Renal cortex interstitium (tissue), 11 donors: ENCODE measurements around the gene BRME1. TPM values are rescaled to one million over a fixed set of nuclear protein-coding genes. Genes with fewer than 3 reads are reported as not detected.
"Not testable (repeated sequence)": the region's sequence is repeated elsewhere in the genome, so short reads cannot be mapped to it uniquely, and the experiment has no call there.

Experiments
- DNase-seq, 11 donors: peaks; one replicate each; pipeline ENCODE4 v3.0.0-alpha.2; 2013; ENCODE audit warnings: low read depth in 9 of 11, low spot score in 4 of 11; ENCODE audit errors: extremely low read depth in 1 of 11
- polyA plus RNA-seq, 3 donors: library from polyadenylated mRNA; unstranded; fragments of 120-200 nt; gene quantifications; one replicate each; pipeline ENCODE4 v1.2.1, GENCODE V29; 2013; ENCODE audit not compliant: insufficient read length in 3 of 3

BRME1 gene
- polyA plus RNA-seq, 3 donors: 4.3 to 7.3 (median 7.2) TPM

DNA sequence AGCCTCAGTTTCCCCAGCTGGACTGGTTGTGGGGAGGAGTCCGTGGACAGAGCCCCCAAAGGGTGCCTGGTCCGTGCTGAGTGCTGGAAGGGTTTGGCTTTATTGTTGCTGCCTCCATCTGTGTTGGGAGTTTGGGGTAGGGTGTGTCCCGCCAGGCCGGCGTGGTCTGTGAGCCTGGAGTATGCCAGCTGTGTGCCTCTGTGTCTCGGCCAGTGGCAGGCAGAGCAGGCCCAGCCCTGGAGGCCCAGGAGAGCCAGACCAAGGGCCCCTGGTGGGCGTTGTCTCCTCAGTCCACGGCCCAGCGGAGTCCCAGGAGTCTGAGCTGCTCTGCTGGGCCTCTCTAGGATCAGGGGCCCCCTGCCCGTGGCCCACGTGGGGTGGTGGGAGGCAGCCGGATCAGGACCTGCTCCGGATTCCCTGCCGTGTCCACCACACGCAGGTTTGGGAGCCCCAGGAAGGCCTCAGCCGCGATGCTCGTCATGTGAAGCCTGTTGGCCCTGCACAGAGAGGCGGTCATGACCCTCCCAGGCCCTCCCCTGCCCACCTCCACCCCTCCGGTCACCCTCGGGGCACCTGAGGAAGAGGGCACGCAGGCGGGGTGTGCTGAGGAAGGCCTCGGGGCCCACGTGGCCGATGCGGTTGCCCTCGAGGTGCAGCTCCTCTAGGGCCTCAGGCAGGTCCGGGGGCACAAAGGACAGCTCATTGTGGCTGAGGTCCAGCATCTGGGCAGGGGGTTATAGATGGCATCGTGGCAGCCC is 25.7 kb upstream of the BRME1 start:
- DNase-seq: no peak

DNA sequence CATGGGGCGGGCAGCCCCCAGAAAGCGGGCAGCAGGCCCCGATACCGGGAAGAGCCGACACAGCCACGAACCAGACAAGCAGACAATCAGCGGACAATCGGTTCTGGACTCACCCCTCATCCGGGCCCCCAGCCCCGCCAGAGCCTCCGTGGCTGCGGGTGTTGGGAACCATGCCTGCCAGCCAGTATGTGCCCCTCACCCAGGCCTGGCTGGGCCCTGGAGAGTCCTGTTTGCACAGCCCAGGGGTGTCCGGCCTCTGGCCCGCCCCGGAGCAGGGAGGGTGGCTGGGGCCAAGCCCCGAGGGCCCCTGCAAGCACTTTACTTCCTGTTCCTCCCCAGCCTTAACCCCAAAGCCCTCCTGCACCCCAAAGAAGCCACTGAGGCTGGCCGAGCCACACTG is 24.5 kb upstream of the BRME1 start:
- DNase-seq: no peak

- DNase-seq: no peak
Observed at GRCh38 chr19:13929956-13930355, 24.0 kb upstream of the BRME1 start.

DNA sequence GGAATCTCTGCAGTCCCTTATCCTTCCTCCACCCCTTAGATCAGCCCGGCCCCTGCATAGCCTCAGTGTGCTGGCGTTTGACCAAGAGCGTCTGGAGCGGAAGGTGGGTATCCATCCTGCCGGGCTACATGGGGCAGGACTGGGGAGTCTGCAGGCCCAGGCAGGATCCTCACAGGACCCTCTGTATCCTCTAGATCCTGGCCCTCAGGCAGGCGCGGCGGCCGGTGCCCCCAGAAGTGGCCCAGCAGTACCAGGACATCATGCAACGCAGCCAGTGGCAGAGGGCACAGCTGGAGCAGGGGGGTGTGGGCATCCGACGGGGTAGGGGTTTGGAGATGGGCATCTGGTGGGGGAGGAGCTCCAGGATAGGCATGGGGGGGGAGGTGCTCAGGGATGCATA is 23.4 kb upstream of the BRME1 start:
- no peak for DNase-seq

DNA sequence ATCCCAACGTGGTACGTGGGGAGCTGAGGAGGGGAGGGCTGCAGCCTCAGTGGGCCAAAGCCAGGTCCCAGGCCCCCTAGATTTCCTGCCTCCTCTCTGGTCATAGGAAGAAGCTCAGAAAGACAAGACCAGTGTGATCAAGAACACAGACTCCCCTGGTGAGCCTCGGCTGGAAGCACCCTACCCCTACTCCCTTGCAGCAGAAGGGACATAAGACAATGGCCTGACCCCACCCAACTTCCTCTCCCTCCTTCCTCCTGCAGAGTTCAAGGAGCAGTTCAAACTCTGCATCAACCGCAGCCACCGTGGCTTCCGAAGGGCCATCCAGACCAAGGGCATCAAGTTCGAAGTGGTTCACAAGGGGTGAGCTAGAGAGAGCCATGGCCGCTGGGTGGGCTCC is 20.8 kb upstream of the BRME1 start:
- no peak for DNase-seq

- DNase-seq: no peak
Observed at GRCh38 chr19:13926010-13926409, 20.1 kb upstream of the BRME1 start.

DNA sequence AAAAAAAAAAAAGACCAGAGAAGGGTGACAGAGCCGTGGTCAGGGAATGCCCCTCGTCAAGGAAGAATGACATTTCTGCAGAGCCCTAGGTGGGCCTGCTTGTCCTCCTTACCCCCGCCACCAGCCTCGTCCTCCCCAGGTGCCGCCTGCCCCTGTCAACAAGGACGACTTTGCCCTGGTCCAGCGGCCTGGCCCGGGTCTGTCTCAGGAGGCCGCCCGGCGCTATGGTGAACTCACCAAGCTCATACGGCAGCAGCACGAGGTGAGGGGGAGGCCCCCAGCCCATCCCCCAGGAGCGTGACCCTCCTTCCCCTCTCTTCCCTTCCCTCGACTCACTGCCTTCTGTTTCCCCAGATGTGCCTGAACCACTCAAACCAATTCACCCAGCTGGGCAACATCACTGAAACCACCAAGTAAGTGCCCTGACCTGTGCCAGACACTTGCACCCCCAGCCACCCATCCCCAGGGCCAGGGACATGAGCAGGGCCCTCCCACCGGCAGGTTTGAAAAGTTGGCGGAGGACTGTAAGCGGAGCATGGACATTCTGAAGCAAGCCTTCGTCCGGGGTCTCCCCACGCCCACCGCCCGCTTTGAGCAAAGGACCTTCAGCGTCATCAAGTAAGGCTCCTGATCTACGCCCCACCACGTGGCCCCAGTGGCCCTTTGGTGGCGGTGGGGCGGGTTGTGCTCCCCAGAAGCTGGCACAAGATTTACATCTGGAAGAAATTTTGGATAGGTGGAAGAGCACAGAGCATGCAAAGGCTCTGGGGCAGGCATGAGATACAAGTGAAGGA is 17.5 kb upstream of the BRME1 start:
- no peak for DNase-seq

DNA sequence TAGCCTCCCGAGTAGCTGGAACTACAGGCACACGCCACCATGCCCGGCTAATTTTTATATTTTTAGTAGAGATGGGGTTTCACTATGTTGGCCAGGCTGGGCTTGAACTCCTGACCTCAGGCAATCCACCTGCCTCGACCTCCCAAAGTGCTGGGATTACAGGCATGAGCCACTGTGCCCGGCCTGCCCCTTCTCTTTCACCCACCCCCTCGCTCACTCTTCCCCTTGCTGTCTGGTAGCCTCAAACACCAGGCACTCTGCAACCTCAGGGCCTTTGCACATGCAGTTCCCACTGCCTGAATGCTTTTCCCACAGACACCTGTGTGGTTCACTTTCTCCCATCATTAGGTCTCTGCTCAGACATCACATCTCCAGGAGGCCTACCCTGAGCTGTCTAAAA is 16.2 kb upstream of the BRME1 start:
- not testable (repeated sequence) for DNase-seq

- no peak for DNase-seq
Observed at GRCh38 chr19:13920940-13921747, 15.2 kb upstream of the BRME1 start.

- no peak for DNase-seq
Observed at GRCh38 chr19:13920524-13920923, 14.6 kb upstream of the BRME1 start.

GRCh38 chr19:13918726-13919411 is 13.0 kb upstream of the BRME1 start:
- DNase-seq: no peak

DNA sequence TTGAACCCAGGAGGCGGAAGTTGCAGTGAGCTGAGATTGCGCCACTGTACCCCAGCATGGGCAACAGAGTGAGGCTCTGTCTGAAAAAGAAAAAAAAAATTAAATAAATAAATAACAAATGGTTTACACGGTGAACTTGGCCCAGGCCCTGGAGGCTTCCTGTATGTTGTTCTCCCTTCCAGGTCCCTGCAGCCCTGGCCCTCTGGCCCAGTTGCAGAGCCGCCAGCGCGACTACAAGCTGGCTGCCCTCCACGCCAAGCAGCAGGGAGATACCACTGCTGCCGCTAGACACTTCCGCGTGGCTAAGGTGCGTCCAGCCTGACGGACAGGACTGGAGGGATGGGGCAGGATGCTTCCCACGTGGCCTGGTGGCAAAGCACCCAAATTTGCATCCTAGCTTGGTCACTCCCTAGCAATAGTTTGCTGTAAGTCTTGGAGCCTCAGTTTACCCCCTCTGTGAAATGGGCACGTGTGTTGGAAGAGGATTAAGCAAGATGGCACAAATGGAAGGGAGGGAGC is 12.0 kb upstream of the BRME1 start:
- DNase-seq: no peak

DNA sequence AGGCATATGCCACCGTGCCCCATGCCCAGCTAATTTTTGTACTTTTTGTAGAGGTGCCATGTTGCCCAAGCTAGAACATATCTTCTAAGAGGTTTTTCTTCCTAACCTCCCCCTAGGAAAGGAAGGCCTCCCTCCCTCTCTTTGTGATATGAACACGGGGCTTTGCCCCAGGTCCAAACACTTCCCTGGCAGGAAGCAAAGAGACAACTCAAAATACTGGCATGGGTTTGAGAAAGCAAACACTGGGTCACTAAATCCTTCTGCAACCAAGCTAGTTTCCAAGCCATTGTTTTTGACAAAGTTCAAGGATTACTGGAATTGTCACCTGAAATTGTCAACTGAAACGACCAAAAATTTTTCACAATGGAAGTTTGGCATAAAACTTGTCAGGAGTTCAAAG is 8.9 kb upstream of the BRME1 start:
- DNase-seq: no peak

GRCh38 chr19:13913352-13913751 is 7.4 kb upstream of the BRME1 start:
- no peak for DNase-seq

DNA sequence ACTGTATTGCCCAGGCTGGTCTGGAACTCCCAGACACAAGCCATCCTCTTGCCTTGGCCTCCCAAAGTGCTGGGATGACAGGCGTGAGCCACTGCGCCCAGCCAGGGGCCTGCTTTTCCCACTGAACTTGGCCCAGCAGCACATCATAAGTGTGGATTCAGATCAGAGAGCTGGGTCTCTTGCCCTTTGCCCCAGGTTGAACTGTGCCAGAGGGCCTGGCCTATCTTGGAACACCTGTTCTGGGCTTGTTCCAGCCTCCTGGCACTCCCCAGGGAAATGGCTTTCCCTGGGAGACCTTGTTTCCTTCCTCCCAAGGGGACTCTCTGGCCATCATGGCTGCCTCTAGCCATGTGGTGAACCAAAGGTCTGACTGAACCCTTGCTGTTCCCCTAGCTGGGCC is 3.5 kb upstream of the BRME1 start:
- DNase-seq: no peak

GRCh38 chr19:13908674-13909073 is 2.8 kb upstream of the BRME1 start:
- no peak for DNase-seq

DNA sequence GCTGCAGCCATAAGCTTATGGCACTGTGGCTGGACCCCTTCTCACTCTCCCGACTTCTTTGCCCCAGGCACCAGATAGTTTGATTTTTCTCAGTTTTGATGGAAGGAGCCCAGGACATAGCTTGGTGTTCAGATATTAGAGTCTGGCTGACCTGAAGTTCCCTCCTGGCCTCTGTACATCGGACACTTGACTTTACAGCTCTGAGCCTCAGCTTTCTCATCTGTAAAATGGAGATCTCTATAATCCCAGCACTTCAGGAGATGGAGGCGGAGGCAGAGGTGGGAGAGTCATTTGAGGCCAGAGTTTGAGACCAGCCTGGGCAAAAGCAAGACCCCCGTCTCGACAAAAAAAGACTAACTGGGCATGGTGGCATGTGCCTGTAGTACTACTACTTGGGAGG is 993 bp upstream of the BRME1 start:
- no peak for DNase-seq

DNA sequence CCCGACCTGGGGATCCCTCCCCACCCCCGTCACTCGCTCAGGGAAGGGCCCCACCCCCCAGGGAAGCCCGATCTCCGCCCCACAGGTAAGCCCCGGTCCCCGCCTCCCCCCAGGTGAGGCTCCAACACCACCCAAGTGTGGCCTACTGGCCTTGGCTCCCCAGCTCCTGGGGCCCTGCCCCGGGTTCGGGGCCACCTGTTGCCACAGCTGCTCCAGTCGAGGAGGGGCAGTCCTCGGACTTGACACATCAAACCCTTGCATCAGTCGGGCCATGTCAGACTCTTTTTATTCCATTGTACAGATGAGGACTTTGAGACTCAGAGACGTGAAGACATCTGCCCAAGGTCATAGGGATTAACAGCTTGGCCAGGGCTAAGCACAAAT is 596 bp upstream of the BRME1 start:
- DNase-seq: no peak

GRCh38 chr19:13902993-13903555 is 2.8 kb downstream of the BRME1 start:
- DNase-seq: no peak
